Measurements from ENCODE around the gene RBMS3.

DNA sequence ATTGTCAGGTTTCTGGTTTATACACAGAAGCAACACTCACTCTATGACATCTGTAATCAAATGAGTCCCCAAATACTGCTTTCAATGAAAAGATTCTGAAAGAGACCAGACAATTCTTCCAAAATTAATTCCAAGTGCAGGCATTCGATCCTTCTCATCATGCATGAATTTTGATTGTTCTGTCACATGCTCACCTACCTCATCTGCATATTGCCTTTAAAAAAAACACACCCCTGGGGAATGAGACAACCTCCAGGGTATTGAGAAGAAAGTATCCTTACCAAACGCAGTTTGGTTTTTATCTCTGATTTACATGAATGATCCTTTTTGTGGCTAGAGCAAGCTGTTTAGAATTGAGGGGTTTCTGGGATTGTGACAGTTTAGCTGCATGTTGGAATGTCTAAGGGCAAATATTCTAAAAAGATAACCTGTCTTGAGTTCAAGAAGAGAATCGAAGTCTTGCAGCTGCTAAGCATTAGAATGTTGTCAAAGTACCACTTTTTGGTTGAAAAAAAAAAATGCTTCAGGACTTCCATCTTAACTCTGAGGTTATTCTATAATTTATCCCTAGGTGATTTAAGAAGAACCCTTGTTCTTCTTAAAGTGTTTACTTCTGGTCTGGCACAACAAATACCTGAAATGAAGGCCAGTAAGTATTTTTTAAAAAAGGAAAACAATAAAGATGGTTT, 653.1 kb downstream of the RBMS3 start:
- no peak for TF ChIP-seq EP300 (IDR thresholded peaks at IDR 0.05)
- TF ChIP-seq, protein P1, sequence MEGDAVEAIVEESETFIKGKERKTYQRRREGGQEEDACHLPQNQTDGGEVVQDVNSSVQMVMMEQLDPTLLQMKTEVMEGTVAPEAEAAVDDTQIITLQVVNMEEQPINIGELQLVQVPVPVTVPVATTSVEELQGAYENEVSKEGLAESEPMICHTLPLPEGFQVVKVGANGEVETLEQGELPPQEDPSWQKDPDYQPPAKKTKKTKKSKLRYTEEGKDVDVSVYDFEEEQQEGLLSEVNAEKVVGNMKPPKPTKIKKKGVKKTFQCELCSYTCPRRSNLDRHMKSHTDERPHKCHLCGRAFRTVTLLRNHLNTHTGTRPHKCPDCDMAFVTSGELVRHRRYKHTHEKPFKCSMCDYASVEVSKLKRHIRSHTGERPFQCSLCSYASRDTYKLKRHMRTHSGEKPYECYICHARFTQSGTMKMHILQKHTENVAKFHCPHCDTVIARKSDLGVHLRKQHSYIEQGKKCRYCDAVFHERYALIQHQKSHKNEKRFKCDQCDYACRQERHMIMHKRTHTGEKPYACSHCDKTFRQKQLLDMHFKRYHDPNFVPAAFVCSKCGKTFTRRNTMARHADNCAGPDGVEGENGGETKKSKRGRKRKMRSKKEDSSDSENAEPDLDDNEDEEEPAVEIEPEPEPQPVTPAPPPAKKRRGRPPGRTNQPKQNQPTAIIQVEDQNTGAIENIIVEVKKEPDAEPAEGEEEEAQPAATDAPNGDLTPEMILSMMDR (IDR thresholded peaks at IDR 0.05), result no peak
- no peak for TF ChIP-seq POLR2A (IDR thresholded peaks at IDR 0.05)
